GM21423 (cell line): ENCODE results near the gene TFCP2L1.

Experiments
- ATAC-seq: cut with Tn5 transposase; IDR thresholded peaks from one replicate; pipeline ENCODE4 v1.9.1; 2021; ENCODE audit warnings: mild to moderate bottlenecking, moderate library complexity; ENCODE audit not compliant: unreplicated experiment

The TFCP2L1 gene

DNA sequence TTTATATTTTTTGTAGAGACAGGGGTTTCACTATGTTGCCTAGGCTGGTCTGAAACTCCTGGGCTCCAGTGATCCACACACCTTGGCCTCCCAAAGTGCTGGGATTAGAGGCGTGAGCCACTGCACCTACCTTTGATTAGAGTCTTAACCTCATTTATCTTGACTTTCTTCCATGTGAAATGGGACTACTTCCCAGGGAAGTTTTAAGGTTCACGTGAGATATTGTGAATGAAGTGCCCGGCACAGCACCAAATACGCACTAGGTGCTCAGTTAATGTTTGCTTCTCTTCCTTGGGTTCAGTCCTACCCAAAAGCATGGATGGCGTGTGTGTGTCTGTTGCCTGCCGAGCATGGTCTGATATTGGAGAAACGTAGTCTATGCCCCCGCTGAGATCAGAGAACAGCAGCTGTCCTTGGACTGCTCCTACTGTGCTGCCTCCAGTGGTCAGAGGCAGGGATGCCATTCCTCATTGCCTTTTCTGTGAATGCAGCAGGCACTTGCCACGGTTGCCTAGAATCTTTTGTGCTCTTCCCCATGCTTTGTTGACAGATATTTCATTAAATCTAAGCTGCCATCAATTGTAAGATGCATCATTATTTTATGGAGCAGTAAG lies 12.3 kb upstream of the TFCP2L1 start:
- ATAC-seq, result no peak

DNA sequence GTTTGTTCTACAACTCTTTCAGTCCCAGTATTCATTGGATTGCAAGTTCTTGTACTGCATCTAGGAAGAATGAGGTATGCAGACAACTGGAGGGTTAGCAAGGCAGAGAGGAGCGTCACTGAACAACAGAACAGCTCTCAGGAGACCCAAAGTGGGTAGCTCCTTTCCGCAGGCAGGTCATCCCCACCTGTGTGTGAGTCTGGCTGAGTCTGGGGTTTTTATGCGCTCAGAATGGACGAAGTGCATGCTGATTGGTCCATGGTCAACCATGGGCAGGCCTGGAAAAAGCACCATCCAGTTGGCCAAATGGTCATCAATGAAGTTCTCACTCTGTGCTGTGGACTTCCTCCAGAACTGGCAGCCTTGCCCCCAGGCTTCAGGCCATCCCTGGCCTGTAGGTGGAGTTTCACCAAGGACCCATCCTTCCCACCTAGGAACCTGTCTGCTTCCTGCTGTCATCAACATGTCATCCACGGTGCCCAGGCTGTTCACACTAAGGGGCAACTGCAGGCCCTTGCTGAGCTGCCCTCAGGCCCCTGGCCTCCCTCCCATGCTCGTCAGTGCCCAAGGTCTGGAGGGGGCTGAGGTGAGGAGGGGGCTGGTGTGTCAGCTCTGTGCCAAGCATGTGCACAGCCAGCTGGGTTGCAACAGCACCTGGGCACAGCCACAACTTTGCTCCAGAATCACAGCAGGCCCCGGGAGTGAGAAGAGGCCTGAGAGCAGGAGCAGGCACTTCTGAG lies 11.1 kb upstream of the TFCP2L1 start:
- ATAC-seq, result no peak

DNA sequence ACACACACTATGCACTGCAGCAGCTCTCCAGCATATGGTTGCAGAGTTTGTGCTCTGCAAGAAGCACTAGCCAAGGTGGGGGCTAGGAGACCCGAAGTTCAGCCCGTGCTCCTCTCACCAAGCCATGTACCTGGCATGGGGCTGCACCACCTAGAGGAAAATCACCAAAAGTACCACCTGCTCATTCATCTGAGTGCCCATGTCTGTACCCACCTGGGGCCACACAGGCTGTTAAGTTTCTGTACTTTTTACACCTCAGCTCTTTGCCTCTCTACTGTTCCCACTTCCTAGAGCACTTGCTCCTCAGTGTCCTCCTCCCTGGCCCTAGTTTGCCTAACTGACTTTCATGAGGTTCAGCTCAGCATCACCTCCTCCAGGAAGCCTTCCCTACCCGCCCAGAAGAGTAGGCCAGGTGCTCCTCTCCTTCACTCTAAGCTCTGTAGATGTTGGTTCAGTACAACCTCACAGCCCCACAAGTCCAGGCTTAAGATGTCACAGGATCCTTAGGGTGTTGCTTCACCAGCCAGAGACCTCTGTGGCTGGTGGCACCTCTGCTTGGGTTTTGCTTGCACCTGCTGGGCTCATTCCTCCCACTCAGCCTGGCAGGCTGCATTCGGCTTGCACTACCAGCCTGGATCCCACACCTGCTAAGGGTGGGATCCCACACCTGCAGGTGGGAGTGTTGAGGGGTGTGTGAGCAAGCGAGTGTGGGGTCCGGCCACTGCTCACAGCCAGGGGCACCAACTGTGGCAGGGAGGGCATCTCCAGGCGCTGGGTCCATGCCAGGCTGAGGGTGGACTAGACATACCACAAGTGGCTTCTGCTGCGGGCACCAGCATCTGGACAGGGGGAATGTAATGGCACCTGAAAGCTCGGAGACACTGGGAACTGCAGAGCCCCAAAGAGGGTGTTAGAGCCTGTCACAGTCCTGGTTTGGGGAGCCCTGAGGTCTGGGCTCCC lies 10.2 kb upstream of the TFCP2L1 start:
- no peak for ATAC-seq

DNA sequence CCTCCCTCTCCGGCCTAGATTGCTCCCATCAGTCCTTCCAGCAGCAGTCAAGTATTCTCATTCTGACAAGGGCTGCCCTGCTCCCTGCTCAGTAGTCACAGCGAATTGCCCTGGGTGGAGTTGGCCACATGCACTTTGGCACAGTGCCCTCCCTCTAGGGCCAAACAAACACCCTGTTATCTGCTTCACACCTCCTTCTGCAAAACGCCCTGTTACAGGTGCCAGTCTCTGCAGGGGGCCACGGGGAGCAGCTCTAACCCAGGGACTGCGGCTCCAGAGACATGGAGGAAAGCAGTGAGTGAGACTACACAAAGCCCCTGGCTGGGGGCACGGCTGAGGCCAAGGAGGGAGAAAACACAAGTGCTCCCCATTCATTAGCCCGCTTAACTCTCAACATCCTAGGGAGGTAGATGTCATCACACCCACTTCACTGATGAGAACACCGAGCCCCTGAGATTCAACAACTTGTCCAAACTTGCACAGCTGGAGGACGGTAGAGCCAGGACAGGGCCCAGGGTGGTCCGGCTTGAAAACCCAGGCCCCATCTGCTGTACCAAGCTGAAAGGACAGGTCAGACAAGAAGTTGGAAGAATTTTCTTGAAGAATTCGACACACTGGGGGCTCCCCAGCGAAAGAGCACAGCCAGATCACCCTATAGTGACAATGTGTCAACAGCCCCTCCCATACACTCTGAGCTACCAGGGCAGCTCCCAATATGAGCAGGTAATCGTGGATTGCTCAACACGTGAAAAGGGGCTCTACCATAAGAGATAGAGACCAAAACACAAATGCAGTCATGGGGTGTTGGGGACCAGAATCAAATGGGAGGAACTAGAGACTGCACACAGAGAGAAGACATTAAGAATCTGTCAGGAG lies 8.7 kb upstream of the TFCP2L1 start:
- ATAC-seq, result no peak

DNA sequence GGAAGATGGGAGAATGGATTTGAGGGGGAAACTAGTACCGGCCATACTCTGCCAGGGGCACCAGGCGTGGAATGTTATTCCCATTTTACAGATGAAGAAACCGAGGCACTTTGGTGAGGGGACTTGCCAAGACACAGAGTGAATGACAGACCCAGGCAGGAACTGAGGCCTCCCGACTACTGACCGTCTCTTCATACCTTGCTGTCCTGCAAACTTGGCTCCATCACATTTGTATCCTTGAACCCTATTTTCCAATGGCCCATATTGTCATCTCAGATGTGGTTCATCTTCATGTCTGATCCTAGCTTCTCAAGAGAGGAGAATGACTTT lies 6.2 kb upstream of the TFCP2L1 start:
- ATAC-seq, result no peak

DNA sequence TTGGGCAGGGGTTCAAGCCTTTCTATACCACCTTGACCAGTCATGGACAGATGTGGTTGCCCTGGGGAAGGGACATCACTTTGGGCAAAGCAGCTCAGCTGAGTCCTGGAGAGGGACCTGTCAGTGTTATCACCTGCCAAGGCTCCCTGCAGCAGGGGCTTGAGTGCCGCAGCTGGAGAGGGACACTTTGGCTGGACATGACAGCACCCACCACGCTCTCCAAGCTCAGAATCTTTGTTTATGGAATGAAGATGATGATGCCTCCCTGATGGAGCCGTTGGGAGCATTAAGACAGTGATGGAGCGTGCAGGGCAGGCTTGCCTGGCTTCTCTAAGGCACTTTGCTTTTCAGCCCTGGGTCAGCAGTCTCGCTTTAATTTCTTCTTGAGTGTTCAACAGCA lies 4.3 kb upstream of the TFCP2L1 start:
- ATAC-seq, result no peak

DNA sequence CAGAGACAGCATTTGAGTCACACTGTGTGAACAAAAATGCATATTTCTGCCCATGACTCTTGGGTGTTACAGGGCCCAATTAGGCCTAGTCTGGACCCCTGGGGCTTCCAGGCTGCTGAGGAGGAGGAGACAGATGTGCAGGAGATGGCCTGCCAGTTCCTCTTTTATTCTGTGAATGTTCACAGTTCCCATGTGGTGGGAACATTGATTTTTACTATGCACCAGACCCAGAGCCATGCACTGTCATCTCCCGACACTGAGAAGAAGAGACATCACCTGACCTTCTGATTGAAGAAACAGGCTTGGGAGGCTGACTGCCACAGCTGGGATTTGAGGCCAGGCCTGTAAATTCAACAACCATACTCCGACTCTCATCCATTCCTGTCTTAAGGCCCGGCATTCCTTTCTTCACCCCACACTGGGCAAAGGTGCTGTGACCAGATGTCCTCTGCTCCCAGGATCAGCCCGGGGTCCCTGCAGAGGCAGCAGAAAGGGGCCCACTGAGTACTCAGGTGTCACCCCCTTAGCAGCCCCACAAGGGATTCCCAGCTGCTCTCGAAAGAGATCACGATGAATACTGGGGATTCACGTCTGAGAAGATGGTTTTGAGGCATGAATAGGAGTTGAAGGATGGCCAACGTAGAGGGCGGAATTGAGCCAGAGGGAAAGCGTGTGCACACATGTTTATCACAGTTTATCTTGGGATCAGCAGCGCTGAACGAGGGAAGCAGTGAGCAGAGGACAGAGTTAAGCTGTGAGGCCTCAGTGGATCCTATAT lies 3.6 kb upstream of the TFCP2L1 start:
- ATAC-seq, result no peak

DNA sequence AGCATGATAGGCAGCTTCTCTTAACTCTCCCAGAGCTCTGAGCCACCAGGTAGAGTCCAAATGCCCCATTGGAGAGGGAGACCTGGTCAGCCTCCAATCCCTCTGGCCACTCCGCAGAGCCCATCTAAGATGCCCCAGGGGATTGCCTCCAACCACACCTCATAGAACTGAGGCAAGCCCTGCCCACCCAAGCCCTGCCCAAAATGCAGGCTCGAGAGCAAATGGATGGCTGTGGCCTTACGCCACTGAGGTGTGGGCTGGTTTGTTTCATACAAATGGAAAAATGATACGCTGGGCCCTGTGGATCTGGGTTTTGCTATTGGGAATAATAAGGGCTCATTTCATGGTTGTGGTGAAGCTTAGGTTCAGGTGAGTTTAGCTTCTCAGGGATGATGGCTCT lies 3.0 kb upstream of the TFCP2L1 start:
- no peak for ATAC-seq

DNA sequence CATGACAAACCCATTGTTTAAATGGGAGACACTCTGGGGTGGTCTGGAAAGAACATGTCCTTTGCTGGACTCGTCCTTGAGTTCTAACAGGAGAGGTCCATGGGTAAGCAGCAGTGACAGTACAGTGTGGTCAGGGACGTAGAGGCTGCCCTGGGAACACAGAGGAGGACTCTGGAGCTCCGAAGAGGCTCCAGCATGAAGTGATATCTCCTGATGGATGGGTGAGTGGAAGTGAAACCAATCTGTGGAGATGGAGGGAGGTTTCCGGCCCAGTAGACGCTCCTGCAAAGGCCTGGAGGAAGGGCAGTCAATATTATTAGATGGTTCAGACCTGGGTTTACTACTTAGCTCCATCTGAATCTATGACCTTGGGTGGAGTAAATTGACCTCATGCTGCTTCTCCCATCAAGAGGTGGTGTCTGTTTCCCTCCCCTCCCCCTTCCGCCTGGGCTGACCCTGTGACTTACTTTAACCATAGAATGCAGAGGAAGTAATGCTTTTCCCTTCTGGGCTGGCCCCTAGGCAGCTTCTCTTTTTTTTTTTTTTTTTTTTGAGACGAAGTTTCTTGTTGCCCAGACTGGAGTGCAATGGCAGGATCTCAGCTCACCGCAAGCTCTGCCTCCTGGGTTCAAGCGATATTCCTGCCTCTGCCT lies 2.3 kb upstream of the TFCP2L1 start:
- no peak for ATAC-seq

DNA sequence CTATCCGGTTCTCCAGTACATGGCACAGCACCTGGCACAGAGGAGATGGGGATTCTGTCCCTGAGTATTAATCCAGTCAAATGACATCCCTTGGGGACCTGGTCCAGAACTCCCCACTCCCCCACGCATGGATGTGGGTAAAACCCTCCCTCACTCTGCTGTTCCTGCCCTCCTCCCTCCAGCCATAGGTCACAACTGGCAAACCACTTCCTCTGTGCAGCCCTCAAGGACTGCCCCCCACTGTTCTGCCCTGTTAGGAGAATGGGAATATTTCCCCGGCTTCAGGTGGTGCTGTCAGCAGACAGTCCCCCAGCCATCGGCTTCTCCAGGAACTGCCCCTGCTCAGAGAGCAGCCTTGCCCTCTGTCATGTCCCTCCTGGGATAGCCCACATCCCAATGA lies 1.5 kb upstream of the TFCP2L1 start:
- no peak for ATAC-seq

DNA sequence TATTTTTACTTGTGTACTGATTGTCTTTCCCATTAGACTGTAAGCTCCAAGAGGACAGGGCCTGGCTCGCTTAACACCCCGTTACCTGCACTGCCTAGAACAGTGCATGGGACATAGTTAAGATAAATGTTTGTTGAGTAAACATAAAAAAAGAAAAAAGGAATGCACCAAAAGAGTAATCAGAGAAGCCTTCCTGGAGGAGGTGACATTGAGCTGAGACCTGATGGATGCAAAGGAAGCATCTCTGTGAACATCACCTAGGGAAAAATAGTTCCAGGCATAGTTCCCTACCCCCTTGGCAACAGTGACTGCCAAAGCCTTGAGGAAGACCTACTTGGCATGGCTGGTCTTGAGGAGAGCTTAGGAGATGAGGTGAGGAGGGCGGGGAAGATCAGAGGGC lies 924 bp upstream of the TFCP2L1 start:
- ATAC-seq, result no peak

DNA sequence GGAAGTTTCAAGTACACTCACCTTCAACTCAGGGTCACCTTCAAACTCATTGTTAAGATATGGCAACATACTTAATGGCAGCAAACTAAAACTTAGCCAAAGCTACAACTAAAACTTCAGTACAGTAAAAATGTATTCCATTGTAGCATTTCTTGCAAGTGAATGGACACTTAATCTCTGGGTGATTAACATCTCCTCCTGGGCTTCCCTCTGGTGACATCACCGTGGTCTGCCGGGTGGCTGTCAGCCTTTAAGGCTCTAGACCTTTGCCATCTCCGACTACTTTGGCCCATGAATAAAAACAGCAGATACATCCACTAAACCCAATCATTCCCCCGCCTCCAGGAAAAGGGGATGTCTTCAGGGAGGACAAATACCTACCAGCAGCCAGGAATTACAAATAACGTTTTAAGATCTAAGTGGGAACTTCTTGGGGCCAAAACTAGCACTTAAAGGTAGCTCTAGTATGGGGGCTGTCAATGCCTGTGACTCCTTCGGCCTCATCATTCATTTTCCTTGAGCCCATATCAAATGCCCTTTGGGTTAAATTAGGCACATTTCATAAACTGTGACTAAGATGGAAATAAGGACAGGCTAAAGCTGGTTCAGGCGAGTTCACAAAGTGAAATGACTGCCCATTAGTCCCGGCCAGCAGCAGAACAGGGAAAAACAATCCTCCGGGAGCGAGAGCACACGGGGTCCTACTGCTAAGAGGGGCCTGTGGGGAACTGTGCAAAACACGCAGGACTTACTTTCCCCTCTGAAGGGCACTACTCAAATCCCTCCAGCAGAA lies 1.1 kb downstream of the TFCP2L1 start:
- ATAC-seq, result no peak

DNA sequence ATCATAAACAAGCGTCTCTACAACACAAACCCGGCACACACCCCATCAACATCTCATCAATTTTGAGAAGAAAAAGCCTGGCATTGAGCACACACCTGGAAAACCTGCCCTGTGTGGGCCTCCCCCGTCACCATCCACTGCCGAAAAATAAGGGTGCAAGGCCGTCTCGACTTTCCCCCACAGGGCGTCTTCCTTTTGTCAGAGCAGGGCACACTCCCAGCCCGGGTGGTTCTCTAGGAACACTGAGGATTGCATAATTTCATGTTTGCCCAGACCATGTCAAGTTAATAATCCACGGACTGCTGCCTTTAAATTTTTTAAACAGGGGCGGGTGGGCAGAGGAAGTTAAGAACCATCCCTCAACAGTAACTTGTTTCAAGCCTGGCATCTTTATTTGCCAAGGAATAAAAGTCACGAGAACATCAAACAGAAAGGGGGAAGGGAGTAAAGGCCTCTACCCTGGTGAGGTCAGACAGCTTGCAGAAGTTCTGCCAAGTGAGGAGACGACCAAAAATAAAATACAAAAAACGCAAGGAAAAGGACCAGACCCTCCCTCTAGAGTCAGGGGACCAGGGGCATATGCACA lies 2.1 kb downstream of the TFCP2L1 start:
- ATAC-seq, result no peak

DNA sequence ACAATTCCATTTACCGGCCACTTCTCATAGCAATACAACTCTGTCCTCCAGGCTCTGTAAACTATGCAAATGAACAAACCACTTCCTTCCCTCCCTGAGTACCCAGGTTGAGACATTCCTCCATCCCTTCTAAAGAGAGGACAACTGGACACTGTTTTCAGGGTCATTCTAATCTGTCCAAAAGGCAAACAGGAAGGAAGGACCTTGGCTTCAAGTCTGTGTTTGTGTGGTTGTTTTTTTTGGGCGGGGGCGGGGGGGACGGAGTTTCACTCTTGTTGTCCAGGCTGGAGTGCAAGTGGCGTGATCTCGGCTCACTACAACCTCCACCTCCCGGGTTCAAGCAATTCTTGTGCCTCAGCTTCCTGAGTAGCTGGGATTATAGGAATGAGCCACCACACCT lies 3.3 kb downstream of the TFCP2L1 start:
- ATAC-seq, result no peak

DNA sequence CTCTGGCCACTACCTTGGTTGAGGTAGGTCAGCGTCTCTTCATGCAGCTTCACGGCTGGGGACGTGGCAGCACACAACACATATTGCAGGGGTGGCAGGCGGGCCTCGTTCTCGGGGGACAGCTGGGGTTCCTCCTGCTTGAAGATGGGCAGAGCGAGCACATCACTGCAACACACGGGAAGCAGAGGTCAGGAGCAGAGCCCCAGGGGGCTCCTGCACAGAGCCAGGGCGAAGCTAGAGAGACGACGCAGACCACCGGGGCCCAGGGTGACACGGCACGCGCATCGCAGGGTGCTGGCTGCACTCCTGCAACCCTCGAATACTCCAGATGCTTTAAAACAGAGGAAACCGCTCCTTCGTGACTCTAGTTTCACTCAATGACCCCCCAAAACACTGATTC lies 3.9 kb downstream of the TFCP2L1 start:
- no peak for ATAC-seq

DNA sequence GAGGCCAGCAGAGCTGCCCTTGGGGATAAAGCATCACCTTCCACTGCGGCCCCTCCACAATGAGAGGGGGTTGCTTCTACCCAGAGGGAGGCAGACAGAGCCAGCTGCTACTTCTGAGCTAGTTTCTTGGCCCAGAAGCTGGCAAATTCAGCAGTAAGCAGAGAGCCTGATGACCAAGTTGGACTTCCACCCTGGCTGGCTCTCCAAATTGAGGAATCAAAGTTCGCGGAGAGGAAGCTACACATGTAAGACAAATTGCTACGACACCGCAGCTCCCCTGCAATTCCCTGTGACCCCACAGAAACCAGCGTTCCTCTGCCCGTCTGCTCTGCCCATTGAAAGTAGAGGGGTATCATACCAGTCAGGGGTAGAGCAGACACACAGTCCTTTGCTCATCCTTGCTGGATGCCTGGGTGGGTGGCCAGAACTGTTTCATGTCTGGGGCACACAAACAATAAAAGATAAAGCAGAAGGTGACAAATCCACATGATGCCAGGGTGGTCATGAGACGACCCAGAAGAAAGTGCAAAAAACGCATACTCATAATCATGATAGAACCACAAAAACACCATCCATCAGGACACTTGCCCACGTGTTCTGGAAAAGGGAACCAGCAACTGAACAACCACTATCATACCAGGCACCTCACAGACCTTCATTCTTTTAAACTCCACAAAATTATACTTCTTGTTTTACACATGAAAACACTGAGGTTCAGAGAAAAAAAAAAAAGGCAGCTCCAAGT lies 5.4 kb downstream of the TFCP2L1 start:
- no peak for ATAC-seq

DNA sequence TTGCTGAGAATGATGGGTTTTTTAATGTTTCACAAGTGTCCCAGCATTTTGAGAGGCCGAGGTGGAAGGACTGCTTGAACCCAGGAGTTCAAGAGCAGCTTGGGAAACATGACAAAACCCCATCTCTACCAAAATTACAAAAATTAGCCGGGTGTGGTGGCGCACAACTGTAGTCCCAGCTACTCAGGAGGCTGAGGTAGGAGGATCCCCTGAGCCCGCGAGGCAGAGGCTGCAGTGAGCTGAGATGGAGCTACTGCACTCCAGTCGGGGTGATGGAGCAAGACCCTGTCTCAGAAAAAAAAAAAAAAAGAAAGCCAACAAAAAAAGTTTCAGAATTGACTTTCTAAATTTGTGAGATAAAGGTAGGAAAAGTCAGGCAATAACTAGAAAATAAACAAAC lies 8.7 kb downstream of the TFCP2L1 start:
- no peak for ATAC-seq

DNA sequence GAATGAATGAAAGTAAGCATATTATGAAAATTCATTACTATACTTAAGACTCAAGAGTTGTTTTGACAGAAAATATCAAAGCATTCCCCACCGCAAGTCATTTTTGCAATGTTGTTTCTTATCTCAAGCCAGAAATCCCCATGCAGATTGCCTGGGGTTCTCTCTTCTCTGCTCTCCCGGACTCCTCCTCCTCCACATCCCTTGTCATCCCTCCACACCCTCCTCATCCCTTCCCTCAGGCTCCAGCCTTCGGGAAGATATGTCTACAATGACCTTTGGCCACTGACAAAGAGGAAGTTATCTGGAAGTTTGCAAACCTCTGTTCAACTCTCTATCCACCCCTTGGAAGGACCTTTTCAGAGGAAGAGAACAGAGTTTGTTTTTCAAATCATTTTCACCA lies 11.9 kb downstream of the TFCP2L1 start:
- no peak for ATAC-seq
